ENCODE results near the gene ADGRG2.

GRCh38 chrX:19100586-19100985, 21.7 kb downstream of the ADGRG2 start:
- TF ChIP-seq, protein P1, sequence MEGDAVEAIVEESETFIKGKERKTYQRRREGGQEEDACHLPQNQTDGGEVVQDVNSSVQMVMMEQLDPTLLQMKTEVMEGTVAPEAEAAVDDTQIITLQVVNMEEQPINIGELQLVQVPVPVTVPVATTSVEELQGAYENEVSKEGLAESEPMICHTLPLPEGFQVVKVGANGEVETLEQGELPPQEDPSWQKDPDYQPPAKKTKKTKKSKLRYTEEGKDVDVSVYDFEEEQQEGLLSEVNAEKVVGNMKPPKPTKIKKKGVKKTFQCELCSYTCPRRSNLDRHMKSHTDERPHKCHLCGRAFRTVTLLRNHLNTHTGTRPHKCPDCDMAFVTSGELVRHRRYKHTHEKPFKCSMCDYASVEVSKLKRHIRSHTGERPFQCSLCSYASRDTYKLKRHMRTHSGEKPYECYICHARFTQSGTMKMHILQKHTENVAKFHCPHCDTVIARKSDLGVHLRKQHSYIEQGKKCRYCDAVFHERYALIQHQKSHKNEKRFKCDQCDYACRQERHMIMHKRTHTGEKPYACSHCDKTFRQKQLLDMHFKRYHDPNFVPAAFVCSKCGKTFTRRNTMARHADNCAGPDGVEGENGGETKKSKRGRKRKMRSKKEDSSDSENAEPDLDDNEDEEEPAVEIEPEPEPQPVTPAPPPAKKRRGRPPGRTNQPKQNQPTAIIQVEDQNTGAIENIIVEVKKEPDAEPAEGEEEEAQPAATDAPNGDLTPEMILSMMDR (IDR thresholded peaks at IDR 0.05) = no peak
- no peak for TF ChIP-seq POLR2A (IDR thresholded peaks at IDR 0.05)

Data from breast epithelium (tissue), 3 donors.